SJCRH30 (cell line): ENCODE data around the gene PTGES. TPM values are rescaled to one million over a fixed set of nuclear protein-coding genes. Genes with fewer than 3 reads are reported as not detected.
A peak's percentile ranks its signal among the peaks of the same experiment; 100 is the strongest.

Source experiments
- DNase-seq, 2 experiments: peaks; one replicate each; pipeline ENCODE4 v3.0.0-alpha.2; 2015 to 2020
- H3K27ac ChIP-seq: fragments of 250-450 bp; sonication (Bioruptor Pico); 2 replicates; pipeline ENCODE4 v1.5.1; 2020; ENCODE audit warnings: mild to moderate bottlenecking, moderate library complexity
- H3K27me3 ChIP-seq: fragments of 250-450 bp; sonication (Bioruptor Pico); 2 replicates; pipeline ENCODE4 v1.5.1; 2020; ENCODE audit warnings: mild to moderate bottlenecking, moderate library complexity
- H3K36me3 ChIP-seq: fragments of 250-450 bp; sonication (Bioruptor Pico); 2 replicates; pipeline ENCODE4 v1.5.1; 2020; ENCODE audit warnings: mild to moderate bottlenecking, moderate library complexity
- H3K4me1 ChIP-seq: fragments of 250-450 bp; sonication (Bioruptor Pico); 2 replicates; pipeline ENCODE4 v1.5.1; 2020; ENCODE audit warnings: mild to moderate bottlenecking, moderate library complexity
- H3K4me3 ChIP-seq: fragments of 250-450 bp; sonication (Bioruptor Pico); 2 replicates; pipeline ENCODE4 v1.5.1; 2020; ENCODE audit warnings: mild to moderate bottlenecking, moderate library complexity
- H3K9me3 ChIP-seq: fragments of 250-450 bp; sonication (Bioruptor Pico); replicated peaks from 2 replicates; pipeline ENCODE4 v1.5.1; 2020; ENCODE audit warnings: mild to moderate bottlenecking, moderate library complexity
- total RNA-seq: library from RNA; depleted of rRNA; stranded (reverse); fragments of >200 nt; shearing (Covaris generic); gene quantifications from 2 replicates; pipeline ENCODE4 v1.2.3, GENCODE V29; 2014

The PTGES gene
- total RNA-seq, 1 experiment from 2014 or later, result 0.91 TPM

DNA sequence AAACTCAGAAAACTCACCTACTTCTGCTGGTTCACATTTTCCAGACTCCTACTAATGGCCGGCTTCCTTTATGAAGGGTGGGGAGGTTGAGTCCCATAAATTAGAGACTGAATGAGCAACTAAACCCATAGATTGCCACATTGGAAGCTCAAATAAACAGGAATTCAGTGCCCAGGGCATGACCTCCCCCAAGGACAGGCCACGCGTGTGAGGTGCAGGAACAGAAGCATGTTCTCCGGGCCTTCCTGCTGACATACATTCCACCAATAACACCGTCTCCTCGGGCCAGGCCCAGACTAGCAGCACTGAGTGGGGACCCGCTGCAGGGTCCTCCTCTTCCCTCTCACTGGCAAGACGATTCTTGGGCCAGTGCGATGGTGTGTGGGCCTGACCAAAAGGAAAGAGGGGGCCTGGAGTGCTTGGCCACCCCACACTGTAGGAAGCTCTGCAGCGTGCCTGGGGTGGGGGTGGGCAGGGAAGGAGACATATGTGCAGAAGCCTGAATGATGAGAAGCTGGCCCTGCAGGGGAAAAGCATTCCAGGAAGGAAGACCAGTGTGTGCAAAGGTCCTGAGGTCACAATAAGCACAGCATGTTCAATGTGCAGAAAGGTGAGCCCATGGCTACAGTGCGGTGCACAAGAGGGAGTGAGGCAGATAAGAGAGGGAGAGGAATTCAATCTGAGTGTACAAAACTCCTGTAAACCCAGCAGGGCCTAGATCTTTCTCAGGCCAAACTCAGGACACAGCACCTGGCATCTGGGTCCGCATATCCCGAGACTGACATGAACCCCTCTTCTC, 12.0 kb downstream of the PTGES start:
- H3K9me3 ChIP-seq, result no peaks in the 10 kb centered on the region
- no peaks in the 10 kb centered on the region for H3K36me3 ChIP-seq
- H3K27me3 ChIP-seq, result peaks cover 4% of the 10 kb centered on the region; the same call in 1 of the 2 replicates
- 0 out of 2 replicates have a peak, but pooled peaks cover 4% of the 10 kb centered on the region for H3K4me1 ChIP-seq
- no peak overlapping the region for H3K4me3 ChIP-seq
- no peak for DNase-seq
- H3K27ac ChIP-seq, result no peak overlapping the region

- 0 out of 2 replicates have a peak, but pooled peaks cover 4% of the 10 kb centered on the region for H3K4me1 ChIP-seq
- no peak overlapping the region for H3K4me3 ChIP-seq
- no peak overlapping the region for H3K27ac ChIP-seq
- 0 out of 2 replicates have a peak, but pooled peaks cover 4% of the 10 kb centered on the region for H3K27me3 ChIP-seq
- DNase-seq, result peak in 1 of 2 experiments; percentile 68
- H3K36me3 ChIP-seq, result no peaks in the 10 kb centered on the region
- H3K9me3 ChIP-seq, result no peaks in the 10 kb centered on the region
Observed at GRCh38 chr9:129740174-129740573, 12.7 kb downstream of the PTGES start.

GRCh38 chr9:129739432-129739831, 13.4 kb downstream of the PTGES start:
- Histone ChIP-seq H3K9me3 (no peaks in the 10 kb centered on the region), H3K4me3 (no peak overlapping the region), H3K36me3 (no peaks in the 10 kb centered on the region), H3K27me3 (peaks cover 6% of the 10 kb centered on the region; the same call in 1 of the 2 replicates), H3K27ac (no peak overlapping the region), H3K4me1 (0 out of 2 replicates have a peak, but pooled peaks cover 4% of the 10 kb centered on the region)
- no peak for DNase-seq

DNA sequence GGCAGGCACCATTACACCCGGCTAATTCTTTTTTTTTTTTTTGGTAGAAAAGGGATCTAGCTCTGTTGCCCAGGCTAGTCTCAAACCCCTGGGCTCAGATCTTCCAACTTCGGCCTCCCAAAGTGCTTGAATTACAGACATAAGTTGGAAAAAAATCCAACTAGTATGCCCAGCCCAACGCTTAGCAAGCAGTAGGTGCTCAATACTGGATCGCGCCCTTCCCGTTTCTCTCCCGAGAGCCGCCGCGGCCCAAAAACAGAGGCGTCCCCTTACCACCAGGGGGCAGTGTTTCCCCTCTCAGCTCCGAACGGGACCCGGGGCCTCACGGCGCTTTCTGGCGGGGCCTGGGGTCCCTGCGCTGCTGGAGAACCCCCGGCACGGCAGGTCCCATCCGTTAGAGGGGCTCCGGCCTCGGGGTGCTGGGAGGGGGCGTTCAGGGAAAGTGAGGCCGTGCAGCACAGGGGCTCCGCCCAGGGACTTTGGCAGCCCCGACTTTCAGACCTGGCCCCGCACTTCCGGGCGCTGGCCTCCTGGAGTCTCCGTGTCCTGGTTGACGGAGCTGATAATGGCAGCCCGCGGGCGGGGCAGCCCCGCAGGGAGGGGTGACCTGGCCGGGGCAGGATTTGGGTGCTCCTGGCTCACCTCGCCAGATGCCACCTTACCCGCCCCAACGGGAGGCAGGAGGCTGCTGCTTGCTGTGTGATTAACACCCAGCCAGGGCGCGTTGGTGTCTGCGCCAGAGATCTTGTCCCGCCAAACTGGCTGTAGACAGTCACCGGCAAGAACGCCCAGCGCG, 15.2 kb downstream of the PTGES start:
- Histone ChIP-seq H3K27me3 (peaks cover 16% of the 10 kb centered on the region), H3K9me3 (no peaks in the 10 kb centered on the region), H3K4me1 (no peaks in the 10 kb centered on the region), H3K36me3 (no peaks in the 10 kb centered on the region), H3K4me3 (peak overlapping the region; percentile 62), H3K27ac (0 out of 2 replicates have a peak overlapping the region, but pooled peaks have one; percentile 13)
- DNase-seq, result peak; percentile 80 to 91

DNA sequence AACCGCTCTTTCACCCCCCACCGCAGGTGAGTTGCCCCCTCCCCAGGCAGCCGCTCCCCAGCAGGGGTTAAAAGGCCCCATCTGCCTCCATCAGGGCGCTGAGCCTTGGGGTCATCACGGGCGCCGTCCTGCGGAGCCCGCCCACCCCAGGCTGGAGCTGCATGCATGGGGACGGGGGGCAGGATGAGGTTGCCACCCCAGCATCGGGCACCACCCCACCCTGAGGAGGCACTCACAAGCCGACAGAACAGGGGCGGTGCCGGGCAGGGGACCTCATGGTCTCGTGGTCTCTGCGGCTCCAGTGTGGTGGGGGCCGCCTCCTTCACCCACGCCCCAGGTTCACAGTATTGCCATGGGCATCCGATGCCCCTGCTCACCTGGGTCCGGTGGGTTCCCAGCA, 16.5 kb downstream of the PTGES start:
- Histone ChIP-seq H3K9me3 (no peaks in the 10 kb centered on the region), H3K36me3 (no peaks in the 10 kb centered on the region), H3K27me3 (peaks cover 25% of the 10 kb centered on the region), H3K4me3 (no peak overlapping the region), H3K27ac (no peak overlapping the region), H3K4me1 (no peaks in the 10 kb centered on the region)
- no peak for DNase-seq

DNA sequence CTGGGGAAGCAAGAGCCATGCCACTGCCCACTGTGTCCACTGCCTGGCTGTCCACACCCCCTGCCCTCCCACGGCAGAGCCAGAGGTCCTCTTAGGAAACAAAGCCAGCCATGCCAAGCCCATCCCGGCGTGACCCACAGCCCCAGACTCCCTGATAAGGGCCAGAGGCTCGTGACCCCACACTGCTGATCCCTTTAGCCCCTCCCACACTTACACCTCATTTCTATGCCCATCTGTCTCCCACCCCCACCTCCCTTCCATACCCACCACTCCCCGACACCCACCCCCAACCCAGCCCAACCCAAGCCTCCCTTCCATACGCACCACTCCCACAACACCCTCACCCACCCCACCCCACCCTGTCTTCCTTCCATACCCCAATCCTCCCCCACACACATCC, 17.3 kb downstream of the PTGES start:
- no peaks in the 10 kb centered on the region for H3K4me1 ChIP-seq
- H3K36me3 ChIP-seq, result no peaks in the 10 kb centered on the region
- peaks cover 31% of the 10 kb centered on the region for H3K27me3 ChIP-seq
- no peak for DNase-seq
- H3K4me3 ChIP-seq, result no peak overlapping the region
- no peaks in the 10 kb centered on the region for H3K9me3 ChIP-seq
- no peak overlapping the region for H3K27ac ChIP-seq

GRCh38 chr9:129733632-129733953, 19.2 kb downstream of the PTGES start:
- H3K36me3 ChIP-seq, result no peaks in the 10 kb centered on the region
- no peak for DNase-seq
- no peaks in the 10 kb centered on the region for H3K4me1 ChIP-seq
- H3K27ac ChIP-seq, result no peak overlapping the region
- H3K27me3 ChIP-seq, result peaks cover 43% of the 10 kb centered on the region
- no peak overlapping the region for H3K4me3 ChIP-seq
- no peaks in the 10 kb centered on the region for H3K9me3 ChIP-seq

GRCh38 chr9:129732946-129733631, 19.8 kb downstream of the PTGES start:
- Histone ChIP-seq H3K27ac (no peak overlapping the region), H3K4me3 (no peak overlapping the region), H3K9me3 (no peaks in the 10 kb centered on the region), H3K36me3 (no peaks in the 10 kb centered on the region), H3K27me3 (peaks cover 43% of the 10 kb centered on the region), H3K4me1 (no peaks in the 10 kb centered on the region)
- no peak for DNase-seq

DNA sequence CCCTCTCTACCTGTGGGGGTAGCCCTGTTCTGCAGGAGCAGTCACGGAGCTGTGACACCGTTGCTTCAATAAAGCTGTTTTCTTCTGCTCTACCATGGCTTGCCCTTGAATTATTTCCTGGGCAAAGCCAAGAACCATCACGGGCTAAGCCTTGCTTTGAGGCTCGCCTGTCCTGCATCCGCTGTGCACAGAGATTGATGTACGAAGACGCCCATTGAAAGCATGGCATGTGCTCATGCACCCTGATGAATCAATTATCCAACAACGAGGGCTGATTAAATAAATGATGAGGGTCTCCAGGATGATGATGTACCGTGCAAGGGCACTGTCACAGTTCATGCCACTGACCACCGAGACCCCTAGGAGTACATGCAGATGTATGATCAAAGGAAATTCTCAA, 20.7 kb downstream of the PTGES start:
- Histone ChIP-seq H3K27me3 (peaks cover 43% of the 10 kb centered on the region), H3K27ac (no peak overlapping the region), H3K9me3 (no peaks in the 10 kb centered on the region), H3K4me1 (peaks cover 8% of the 10 kb centered on the region), H3K4me3 (no peak overlapping the region), H3K36me3 (no peaks in the 10 kb centered on the region)
- no peak for DNase-seq

DNA sequence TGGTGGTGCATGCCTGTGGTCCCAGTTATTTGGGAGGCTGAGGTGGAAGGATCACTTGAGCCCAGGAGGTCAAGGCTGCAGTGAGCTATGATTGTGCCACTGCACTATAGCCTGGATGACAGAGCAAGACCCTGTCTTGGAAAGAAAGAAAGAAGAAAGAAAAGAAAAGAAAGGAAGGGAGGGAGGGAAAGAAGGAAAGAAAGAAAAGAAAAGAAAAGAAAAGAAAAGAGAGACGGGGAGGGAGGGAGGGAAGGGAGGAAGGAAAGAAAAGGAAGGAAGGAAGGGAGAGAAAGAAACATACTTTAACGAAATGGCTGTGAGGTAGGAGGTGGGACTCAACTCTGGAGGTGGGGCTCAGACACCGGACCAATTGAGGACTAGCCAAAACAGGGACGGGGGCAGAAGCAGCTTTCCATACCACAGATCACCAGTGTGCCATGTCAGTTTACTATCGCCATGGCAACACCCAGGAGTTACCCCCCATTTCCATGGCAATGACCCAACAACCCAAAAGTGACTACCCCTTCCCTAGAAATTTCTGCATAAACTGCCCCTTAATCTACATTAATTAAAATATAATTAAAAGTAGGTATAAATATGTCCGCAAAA, 21.3 kb downstream of the PTGES start:
- no peak for DNase-seq
- Histone ChIP-seq H3K36me3 (no peaks in the 10 kb centered on the region), H3K4me1 (peaks cover 8% of the 10 kb centered on the region), H3K4me3 (no peak overlapping the region), H3K27me3 (peaks cover 40% of the 10 kb centered on the region), H3K9me3 (no peaks in the 10 kb centered on the region), H3K27ac (no peak overlapping the region)

GRCh38 chr9:129728744-129729143, 24.1 kb downstream of the PTGES start:
- Histone ChIP-seq H3K9me3 (no peaks in the 10 kb centered on the region), H3K4me3 (no peak overlapping the region), H3K27ac (no peak overlapping the region)

GRCh38 chr9:129726322-129727160, 26.3 kb downstream of the PTGES start:
- H3K4me3 ChIP-seq, result no peak overlapping the region
- H3K27me3 ChIP-seq, result peaks cover 20% of the 10 kb centered on the region
- no peaks in the 10 kb centered on the region for H3K9me3 ChIP-seq
- H3K36me3 ChIP-seq, result no peaks in the 10 kb centered on the region
- H3K27ac ChIP-seq, result no peak overlapping the region
- DNase-seq, result peak; percentile 95 to 96
- peaks cover 8% of the 10 kb centered on the region for H3K4me1 ChIP-seq

More at GRCh38 chr9:129728744-129729143, 24.1 kb downstream of the PTGES start:
- no peaks in the 10 kb centered on the region for H3K36me3 ChIP-seq
- no peak for DNase-seq
- H3K4me1 ChIP-seq, result peaks cover 8% of the 10 kb centered on the region
- peaks cover 32% of the 10 kb centered on the region for H3K27me3 ChIP-seq

DNA sequence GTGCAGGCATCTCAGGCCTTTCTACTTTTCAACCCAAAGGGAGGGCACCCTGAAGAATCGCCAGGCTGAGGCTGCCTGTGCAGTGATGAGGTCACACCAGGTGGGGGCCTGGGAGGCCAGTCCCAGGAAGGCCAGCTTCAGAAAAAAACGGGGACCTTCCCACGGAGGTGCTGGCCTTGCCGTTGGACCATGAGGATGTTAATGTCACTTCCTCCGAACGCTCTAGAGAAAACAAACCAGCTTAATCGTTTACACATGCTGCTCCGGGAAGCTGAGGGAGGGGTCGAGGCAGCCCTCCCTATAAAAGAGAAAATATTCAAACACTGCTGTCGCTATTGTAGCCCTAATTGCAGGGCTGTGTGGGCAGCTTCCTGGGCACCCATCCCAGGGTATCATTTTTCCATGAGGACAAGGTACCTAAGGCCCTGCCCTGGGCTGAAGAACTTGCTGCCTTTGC, 27.0 kb downstream of the PTGES start:
- H3K27ac ChIP-seq, result no peak overlapping the region

More for the DNA sequence above, 27.0 kb downstream of the PTGES start:
- Histone ChIP-seq H3K27me3 (peaks cover 16% of the 10 kb centered on the region), H3K9me3 (no peaks in the 10 kb centered on the region), H3K36me3 (no peaks in the 10 kb centered on the region), H3K4me3 (no peak overlapping the region), H3K4me1 (peaks cover 8% of the 10 kb centered on the region)
- DNase-seq, result no peak
